Natural killer cell treated with Interleukin-12 subunit alpha and Interleukin-12 subunit beta and Interleukin-15 and Interleukin-18, amount 100 ng/mL, for 72 hours (primary cell): ENCODE measurements around the gene EIF5A2. TPM values are rescaled to one million over a fixed set of nuclear protein-coding genes. Genes with fewer than 3 reads are reported as not detected.
A peak's percentile ranks its signal among the peaks of the same experiment; 100 is the strongest.
"Not testable (repeated sequence)": the region's sequence is repeated elsewhere in the genome, so short reads cannot be mapped to it uniquely, and the experiment has no call there.

ENCODE experiments used
- ATAC-seq, 2 donors: fragments of 150-1000 bp; cut with Tn5 transposase in 1 of 2; sonication (Bioruptor Pico), chemical (Tn5 transposase) in 1 of 2; 2 replicates each; pipeline ENCODE4 v1.10.0; 2021
- DNase-seq: peaks from one replicate; pipeline ENCODE4 v3.0.0; 2022; ENCODE audit warnings: low spot score
- H3K27ac Mint-ChIP-seq, 2 donors: 1 replicate in 1 of 2; 2 replicates in 1 of 2; pipeline ENCODE4 v1.8.0; 2022; ENCODE audit warnings: mixed read lengths in 2 of 2, mild to moderate bottlenecking in 1 of 2, moderate library complexity in 1 of 2
- H3K27me3 Mint-ChIP-seq, 2 donors: 1 replicate in 1 of 2; 2 replicates in 1 of 2; pipeline ENCODE4 v1.8.0; 2022; ENCODE audit warnings: mixed read lengths in 2 of 2
- H3K36me3 Mint-ChIP-seq: one replicate; pipeline ENCODE4 v1.8.0; 2022; ENCODE audit warnings: mixed read lengths
- H3K4me1 Mint-ChIP-seq, 2 donors: 1 replicate in 1 of 2; 2 replicates in 1 of 2; pipeline ENCODE4 v1.8.0; 2022; ENCODE audit warnings: low read depth in 2 of 2, mixed read lengths in 2 of 2, mild to moderate bottlenecking in 1 of 2
- H3K4me3 Mint-ChIP-seq: one replicate; pipeline ENCODE4 v1.8.0; 2022; ENCODE audit warnings: mixed read lengths
- H3K9me3 Mint-ChIP-seq: 2 replicates; pipeline ENCODE4 v1.8.0; 2022; ENCODE audit warnings: mixed read lengths
- total RNA-seq, 2 donors: library from RNA; stranded (reverse); gene quantifications; one replicate each; pipeline ENCODE4 v1.2.3, GENCODE V29; 2022

Gene EIF5A2
- 1 to 10 TPM; 5.7 to 8.7 TPM for total RNA-seq

GRCh38 chr3:170908235-170909116 is at the start of gene EIF5A2:
TSS of gene EIF5A2 (minus strand) at chr3:170908637. CDS start at chr3:170907806, 831 bp downstream.
- no peaks in the 10 kb centered on the region for H3K36me3 Mint-ChIP-seq
- peak within 1 kb of the TSS; percentile 93 for H3K4me3 Mint-ChIP-seq
- DNase-seq = peak; percentile 95
- H3K27ac Mint-ChIP-seq = peak within 1 kb of the TSS; percentile 79 to 81
- ATAC-seq = peak; percentile 98 to 99
- peaks cover 17 to 22% of the 10 kb centered on the region in 2 donors for H3K4me1 Mint-ChIP-seq
- H3K9me3 Mint-ChIP-seq = peaks cover 3% of the 10 kb centered on the region
- peaks cover 0 to 3% of the 10 kb centered on the region in 2 donors for H3K27me3 Mint-ChIP-seq

GRCh38 chr3:170956647-170957046 is 48.2 kb upstream of the EIF5A2 start:
- no peak overlapping the region for H3K27ac Mint-ChIP-seq
- H3K9me3 Mint-ChIP-seq = no peaks in the 10 kb centered on the region
- DNase-seq (no peak), ATAC-seq (no peak)
- no peaks in the 10 kb centered on the region for H3K4me1 Mint-ChIP-seq
- H3K36me3 Mint-ChIP-seq = no peaks in the 10 kb centered on the region
- H3K27me3 Mint-ChIP-seq = peaks cover 15 to 49% of the 10 kb centered on the region in 2 donors
- H3K4me3 Mint-ChIP-seq = no peak overlapping the region

GRCh38 chr3:170953736-170954135 is 45.3 kb upstream of the EIF5A2 start:
- Mint-ChIP-seq H3K9me3 (no peaks in the 10 kb centered on the region), H3K36me3 (no peaks in the 10 kb centered on the region), H3K27ac (no peak overlapping the region), H3K27me3 (peaks cover 11 to 40% of the 10 kb centered on the region in 2 donors), H3K4me3 (no peak overlapping the region), H3K4me1 (no peaks in the 10 kb centered on the region)
- ATAC-seq = no peak
- DNase-seq = no peak

- H3K36me3 Mint-ChIP-seq = no peaks in the 10 kb centered on the region
- no peak overlapping the region for H3K4me3 Mint-ChIP-seq
- peaks cover 14 to 35% of the 10 kb centered on the region in 2 donors for H3K27me3 Mint-ChIP-seq
- H3K27ac Mint-ChIP-seq = no peak overlapping the region
- DNase-seq (no peak), ATAC-seq (no peak)
- H3K9me3 Mint-ChIP-seq = no peaks in the 10 kb centered on the region
- H3K4me1 Mint-ChIP-seq = no peaks in the 10 kb centered on the region
Measured at GRCh38 chr3:170953229-170953628, 44.8 kb upstream of the EIF5A2 start.

- no peak for ATAC-seq
- Mint-ChIP-seq H3K4me3 (no peak overlapping the region), H3K9me3 (no peaks in the 10 kb centered on the region), H3K27me3 (peaks cover 22 to 29% of the 10 kb centered on the region in 2 donors), H3K27ac (no peak overlapping the region), H3K36me3 (no peaks in the 10 kb centered on the region), H3K4me1 (peaks cover 0 to 4% of the 10 kb centered on the region in 2 donors)
- DNase-seq = no peak
Measured at GRCh38 chr3:170949211-170949610, 40.8 kb upstream of the EIF5A2 start.

GRCh38 chr3:170947018-170947769 is 38.8 kb upstream of the EIF5A2 start:
- Mint-ChIP-seq H3K4me3 (no peak overlapping the region), H3K27ac (no peak overlapping the region), H3K4me1 (peaks cover 0 to 4% of the 10 kb centered on the region in 2 donors), H3K36me3 (no peaks in the 10 kb centered on the region), H3K9me3 (no peaks in the 10 kb centered on the region), H3K27me3 (peaks cover 26 to 27% of the 10 kb centered on the region in 2 donors)
- no peak for DNase-seq
- peak in 1 of 2 donors; percentile 24 for ATAC-seq

GRCh38 chr3:170942011-170942410 is 33.6 kb upstream of the EIF5A2 start:
- ATAC-seq = no peak
- Mint-ChIP-seq H3K27me3 (peaks cover 34 to 40% of the 10 kb centered on the region in 2 donors), H3K27ac (no peak overlapping the region), H3K4me3 (no peak overlapping the region), H3K9me3 (peaks cover 4% of the 10 kb centered on the region), H3K4me1 (peaks cover 0 to 4% of the 10 kb centered on the region in 2 donors), H3K36me3 (peaks cover 6% of the 10 kb centered on the region)
- DNase-seq = no peak

- H3K4me1 Mint-ChIP-seq = peaks cover 0 to 2% of the 10 kb centered on the region in 2 donors
- no peak overlapping the region for H3K4me3 Mint-ChIP-seq
- peaks cover 6% of the 10 kb centered on the region for H3K36me3 Mint-ChIP-seq
- H3K27me3 Mint-ChIP-seq = peaks cover 32 to 39% of the 10 kb centered on the region in 2 donors
- H3K9me3 Mint-ChIP-seq = peaks cover 4% of the 10 kb centered on the region
- DNase-seq (no peak), ATAC-seq (no peak)
- H3K27ac Mint-ChIP-seq = no peak overlapping the region
Measured at GRCh38 chr3:170941551-170941950, 33.1 kb upstream of the EIF5A2 start.

- H3K9me3 Mint-ChIP-seq, H3K27ac Mint-ChIP-seq, ATAC-seq, H3K36me3 Mint-ChIP-seq, H3K4me1 Mint-ChIP-seq, H3K4me3 Mint-ChIP-seq, DNase-seq: not testable (repeated sequence)
- peaks cover 18 to 36% of the 10 kb centered on the region in 2 donors for H3K27me3 Mint-ChIP-seq
Measured at GRCh38 chr3:170933039-170933438, 24.6 kb upstream of the EIF5A2 start.

GRCh38 chr3:170923553-170923952 is 15.1 kb upstream of the EIF5A2 start:
- not testable (repeated sequence) for H3K4me1 Mint-ChIP-seq, ATAC-seq, H3K4me3 Mint-ChIP-seq, H3K27ac Mint-ChIP-seq, DNase-seq, H3K9me3 Mint-ChIP-seq
- Mint-ChIP-seq H3K27me3 (peaks cover 23 to 30% of the 10 kb centered on the region in 2 donors), H3K36me3 (peaks cover 20% of the 10 kb centered on the region)

- H3K4me1 Mint-ChIP-seq = no peaks in the 10 kb centered on the region
- H3K36me3 Mint-ChIP-seq = peaks cover 22% of the 10 kb centered on the region
- H3K4me3 Mint-ChIP-seq = no peak overlapping the region
- DNase-seq (no peak), ATAC-seq (no peak)
- peaks cover 28 to 30% of the 10 kb centered on the region in 2 donors for H3K27me3 Mint-ChIP-seq
- H3K27ac Mint-ChIP-seq = no peak overlapping the region
- peaks cover 15% of the 10 kb centered on the region for H3K9me3 Mint-ChIP-seq
Measured at GRCh38 chr3:170918715-170919114, 10.3 kb upstream of the EIF5A2 start.

GRCh38 chr3:170914690-170915089 is 6.3 kb upstream of the EIF5A2 start:
- H3K9me3 Mint-ChIP-seq = peaks cover 8% of the 10 kb centered on the region
- ATAC-seq (no peak), DNase-seq (no peak)
- peaks cover 7% of the 10 kb centered on the region for H3K36me3 Mint-ChIP-seq
- no peak overlapping the region for H3K4me3 Mint-ChIP-seq
- H3K4me1 Mint-ChIP-seq = peaks cover 0 to under 1% of the 10 kb centered on the region in 2 donors
- peaks cover 2 to 8% of the 10 kb centered on the region in 2 donors for H3K27me3 Mint-ChIP-seq
- no peak overlapping the region for H3K27ac Mint-ChIP-seq

GRCh38 chr3:170914212-170914611 is 5.8 kb upstream of the EIF5A2 start:
- Mint-ChIP-seq H3K27ac (no peak overlapping the region), H3K36me3 (peaks cover 7% of the 10 kb centered on the region), H3K9me3 (peaks cover 8% of the 10 kb centered on the region), H3K27me3 (peaks cover 0 to 8% of the 10 kb centered on the region in 2 donors), H3K4me1 (peaks cover 4 to 5% of the 10 kb centered on the region in 2 donors), H3K4me3 (no peak overlapping the region)
- ATAC-seq = no peak
- DNase-seq = no peak

GRCh38 chr3:170911051-170911450 is 2.6 kb upstream of the EIF5A2 start:
- H3K4me3 Mint-ChIP-seq = no peak overlapping the region
- H3K27ac Mint-ChIP-seq = no peak overlapping the region
- H3K36me3 Mint-ChIP-seq = no peaks in the 10 kb centered on the region

More at GRCh38 chr3:170911051-170911450, 2.6 kb upstream of the EIF5A2 start:
- Mint-ChIP-seq H3K27me3 (peaks cover 0 to 8% of the 10 kb centered on the region in 2 donors), H3K9me3 (peaks cover 3% of the 10 kb centered on the region), H3K4me1 (peaks cover 13 to 16% of the 10 kb centered on the region in 2 donors)
- DNase-seq (no peak), ATAC-seq (no peak)
